Breast epithelium (tissue), 4 donors: Measurements from ENCODE around the gene DCBLD1. TPM values are rescaled to one million over a fixed set of nuclear protein-coding genes. Genes with fewer than 3 reads are reported as not detected.

Source experiments
- DNase-seq, 2 donors: peaks; one replicate each; pipeline ENCODE4 v3.0.0-alpha.2; 2019; ENCODE audit warnings: low spot score in 2 of 2
- H3K27ac ChIP-seq, 2 donors: fragments of 200-600 bp; sonication (generic) in 1 of 2; one replicate each; pipeline ENCODE4 v1.5.1; 2016 to 2019; ENCODE audit warnings: mild to moderate bottlenecking in 1 of 2
- H3K27me3 ChIP-seq, 2 donors: fragments of 200-600 bp; sonication (generic) in 1 of 2; one replicate each; pipeline versions ENCODE4 v1.5.1 to v1.6.0; 2017 to 2019; ENCODE audit warnings: control low read depth in 1 of 2, mild to moderate bottlenecking in 1 of 2
- H3K36me3 ChIP-seq: fragments of 200-600 bp; one replicate; pipeline ENCODE4 v1.5.1; 2019
- H3K4me1 ChIP-seq, 2 donors: fragments of 200-600 bp; sonication (generic); one replicate each; pipeline ENCODE4 v1.5.1; 2016 to 2019; ENCODE audit warnings: control low read depth in 1 of 2
- H3K4me3 ChIP-seq, 3 donors: fragments of 200-600 bp; sonication (generic); 1 replicate in 2 of 3; 2 replicates in 1 of 3; pipeline ENCODE4 v1.5.1; 2016 to 2019; ENCODE audit warnings: mild to moderate bottlenecking in 3 of 3, moderate library complexity in 2 of 3
- H3K9me3 ChIP-seq, 2 donors: fragments of 200-600 bp; sonication (generic) in 1 of 2; one replicate each; pipeline ENCODE4 v1.5.1; 2016 to 2019; ENCODE audit warnings: control low read depth in 1 of 2
- POLR2A ChIP-seq: fragments of 450-650 bp; IDR thresholded peaks from one replicate; pipeline ENCODE4 v1.6.1; 2016; ENCODE audit warnings: antibody characterized with exemption, mild to moderate bottlenecking, moderate library complexity
- POLR2AphosphoS5 ChIP-seq, 3 donors: sonication (generic); formaldehyde crosslinking; IDR thresholded peaks; one replicate each; pipeline ENCODE4 v1.6.1; 2017; ENCODE audit warnings: antibody characterized with exemption in 3 of 3
- intact Hi-C: fragments of 100-400 bp; cut with DNase I; formaldehyde crosslinking; loops from one replicate; pipeline ENCODE4 v1.15.1; 2023; ENCODE audit warnings: low total_unique reads
- total RNA-seq, 3 donors: library from RNA; depleted of rRNA; stranded (reverse); fragments of >200 nt; gene quantifications; one replicate each; pipeline ENCODE4 v1.1.0, GENCODE V29; 2016
- TF ChIP-seq, protein P1 (sequence below), 3 donors: fragments of 450-650 bp; IDR thresholded peaks; one replicate each; pipeline ENCODE4 v1.5.1; 2016 to 2017; ENCODE audit warnings: antibody characterized with exemption in 3 of 3, mild to moderate bottlenecking in 3 of 3, moderate library complexity in 3 of 3

The DCBLD1 gene
- total RNA-seq, 3 donors from 2014 or later, result 10.4 to 16.0 (median 11.8) TPM

DNA sequence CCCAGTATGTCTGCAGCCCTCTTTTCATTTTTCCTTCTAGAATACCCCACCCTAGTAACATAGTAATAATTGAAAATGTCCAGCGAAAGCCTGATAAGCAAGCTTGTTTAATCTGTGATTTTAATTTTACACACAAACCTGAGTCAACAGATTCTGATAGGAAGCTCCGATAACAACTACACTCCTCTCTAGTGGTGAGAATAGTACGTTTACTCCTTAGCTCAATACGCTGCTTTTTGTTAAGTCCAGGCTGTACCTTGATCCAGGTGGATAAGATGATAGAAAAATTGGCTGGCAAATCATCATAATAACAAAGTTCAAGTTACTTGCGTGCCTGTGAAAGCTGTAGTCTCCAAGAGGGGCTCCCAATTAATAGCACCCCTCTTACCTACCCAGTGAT is 25.5 kb upstream of the DCBLD1 start:
- Histone ChIP-seq H3K36me3 (no peaks in the 10 kb centered on the region), H3K4me1 (no peaks in the 10 kb centered on the region), H3K4me3 (no peak overlapping the region), H3K27me3 (no peaks in the 10 kb centered on the region), H3K9me3 (no peaks in the 10 kb centered on the region), H3K27ac (no peak overlapping the region)
- TF ChIP-seq POLR2A, result no peak
- TF ChIP-seq, protein P1, sequence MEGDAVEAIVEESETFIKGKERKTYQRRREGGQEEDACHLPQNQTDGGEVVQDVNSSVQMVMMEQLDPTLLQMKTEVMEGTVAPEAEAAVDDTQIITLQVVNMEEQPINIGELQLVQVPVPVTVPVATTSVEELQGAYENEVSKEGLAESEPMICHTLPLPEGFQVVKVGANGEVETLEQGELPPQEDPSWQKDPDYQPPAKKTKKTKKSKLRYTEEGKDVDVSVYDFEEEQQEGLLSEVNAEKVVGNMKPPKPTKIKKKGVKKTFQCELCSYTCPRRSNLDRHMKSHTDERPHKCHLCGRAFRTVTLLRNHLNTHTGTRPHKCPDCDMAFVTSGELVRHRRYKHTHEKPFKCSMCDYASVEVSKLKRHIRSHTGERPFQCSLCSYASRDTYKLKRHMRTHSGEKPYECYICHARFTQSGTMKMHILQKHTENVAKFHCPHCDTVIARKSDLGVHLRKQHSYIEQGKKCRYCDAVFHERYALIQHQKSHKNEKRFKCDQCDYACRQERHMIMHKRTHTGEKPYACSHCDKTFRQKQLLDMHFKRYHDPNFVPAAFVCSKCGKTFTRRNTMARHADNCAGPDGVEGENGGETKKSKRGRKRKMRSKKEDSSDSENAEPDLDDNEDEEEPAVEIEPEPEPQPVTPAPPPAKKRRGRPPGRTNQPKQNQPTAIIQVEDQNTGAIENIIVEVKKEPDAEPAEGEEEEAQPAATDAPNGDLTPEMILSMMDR (IDR thresholded peaks at IDR 0.05), result no peak
- TF ChIP-seq POLR2AphosphoS5 (IDR thresholded peaks at IDR 0.05), result no peak
- intact Hi-C loops, result no loop called here
- no peak for DNase-seq

DNA sequence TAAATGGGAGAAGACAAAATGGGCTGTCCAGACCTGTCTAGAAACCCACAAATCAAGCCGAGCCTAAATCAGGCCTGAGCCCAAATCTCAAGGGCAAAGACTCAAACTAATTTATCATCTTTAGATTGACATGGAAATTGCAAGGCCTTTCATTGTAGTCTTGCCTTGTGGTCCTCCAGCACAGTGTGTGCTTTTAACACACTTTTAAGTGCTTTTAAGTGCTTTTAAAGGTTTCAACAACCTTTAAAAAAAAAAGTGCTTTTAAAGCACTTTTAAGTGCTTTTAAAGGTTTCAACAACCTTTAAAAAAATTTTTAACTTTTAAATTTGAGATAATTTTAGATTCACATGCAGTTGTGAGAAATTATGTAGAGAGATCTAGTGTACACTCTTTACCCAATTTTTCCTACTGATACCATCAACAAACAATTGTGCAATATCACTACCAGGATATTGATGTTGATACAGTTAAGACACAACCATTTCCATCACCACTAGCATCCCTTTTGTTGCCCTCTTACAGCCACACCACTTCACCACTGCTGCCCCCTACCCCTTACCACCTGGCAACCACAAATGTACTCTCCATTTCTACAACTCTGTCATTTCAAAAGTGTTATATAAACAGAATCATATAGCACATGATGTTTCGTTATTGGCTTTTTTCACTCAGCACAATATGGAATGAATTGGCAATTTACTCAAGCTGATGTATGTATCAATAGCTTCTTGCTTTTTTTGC is 23.1 kb upstream of the DCBLD1 start:
- TF ChIP-seq, protein P1 (IDR thresholded peaks at IDR 0.05), result no peak
- TF ChIP-seq POLR2A (no peak), POLR2AphosphoS5 (IDR thresholded peaks at IDR 0.05) (no peak)
- no peak for DNase-seq
- H3K27ac ChIP-seq, result no peak overlapping the region
- no peaks in the 10 kb centered on the region for H3K9me3 ChIP-seq
- intact Hi-C loops, result no loop called here
- H3K4me3 ChIP-seq, result no peak overlapping the region
- no peaks in the 10 kb centered on the region for H3K36me3 ChIP-seq
- no peaks in the 10 kb centered on the region for H3K4me1 ChIP-seq
- H3K27me3 ChIP-seq, result no peaks in the 10 kb centered on the region

DNA sequence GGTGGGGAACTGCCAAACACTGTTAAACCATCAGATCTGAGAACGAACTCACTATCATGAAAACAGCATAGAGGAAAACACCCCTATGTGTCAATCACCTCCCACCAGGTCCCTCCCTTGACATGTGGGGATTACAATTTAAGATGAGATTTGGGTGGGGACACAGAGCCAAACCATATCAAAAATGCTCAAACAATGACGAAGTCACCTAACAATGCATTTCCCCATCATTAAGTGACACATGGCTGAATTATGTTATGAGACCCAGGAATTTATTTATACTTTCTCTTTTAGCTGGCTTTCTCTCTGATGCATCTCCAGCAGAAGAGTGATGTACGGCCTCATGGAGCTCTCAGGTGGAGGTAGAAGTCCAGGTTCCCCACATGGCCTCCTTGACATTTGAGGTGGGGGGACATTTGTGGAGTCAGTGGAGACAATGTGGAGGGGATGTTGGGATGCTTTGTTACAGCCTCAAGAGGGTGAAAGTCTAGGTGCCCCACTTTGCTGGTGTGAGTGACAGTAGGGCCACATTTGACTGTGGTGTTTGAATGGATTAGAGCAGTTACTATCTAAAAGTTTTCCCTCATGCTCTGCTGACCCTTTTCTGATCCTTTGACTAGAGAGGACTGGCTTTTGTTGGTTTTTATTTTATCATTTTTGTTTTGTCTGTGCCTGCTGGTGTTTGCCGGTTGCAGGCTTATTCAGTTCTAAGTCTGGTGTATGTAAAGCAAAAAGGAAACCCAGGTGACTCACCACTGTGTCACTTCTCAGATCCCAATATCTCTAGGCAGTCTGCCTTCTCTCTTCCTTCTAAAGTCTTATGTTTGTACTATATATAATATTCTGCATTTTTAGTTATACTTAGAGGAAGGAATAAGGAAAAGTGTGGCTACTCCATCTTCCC is 18.5 kb upstream of the DCBLD1 start:
- Histone ChIP-seq H3K4me1 (no peaks in the 10 kb centered on the region), H3K4me3 (no peak overlapping the region), H3K27me3 (peaks cover 0 to 3% of the 10 kb centered on the region in 2 donors), H3K36me3 (no peaks in the 10 kb centered on the region), H3K9me3 (no peaks in the 10 kb centered on the region), H3K27ac (no peak overlapping the region)
- intact Hi-C loops, result no loop called here
- DNase-seq, result no peak
- no peak for TF ChIP-seq POLR2A

DNA sequence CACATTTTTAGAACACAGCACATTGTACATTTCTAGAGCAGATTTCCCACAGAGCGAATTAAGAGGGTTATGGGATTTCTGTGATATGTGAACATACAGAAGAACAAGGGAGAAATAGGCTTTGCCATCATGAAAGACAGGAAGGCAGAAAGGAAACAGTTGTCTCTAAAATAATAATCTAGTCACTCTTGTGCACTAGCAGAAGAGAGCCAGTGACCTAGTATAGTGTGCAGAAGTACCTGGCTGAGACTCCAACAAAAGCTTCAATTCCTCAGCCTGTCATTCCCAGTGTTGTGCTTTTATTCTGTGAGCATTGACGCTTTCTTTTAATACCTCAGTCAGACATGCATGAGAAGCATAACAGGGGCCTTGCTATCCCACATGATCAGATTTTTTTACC is 17.8 kb upstream of the DCBLD1 start:
- no peak overlapping the region for H3K27ac ChIP-seq
- intact Hi-C loops, result no loop called here
- peaks cover 0 to 3% of the 10 kb centered on the region in 2 donors for H3K27me3 ChIP-seq
- no peaks in the 10 kb centered on the region for H3K9me3 ChIP-seq
- no peak for DNase-seq
- no peaks in the 10 kb centered on the region for H3K4me1 ChIP-seq
- no peaks in the 10 kb centered on the region for H3K36me3 ChIP-seq
- H3K4me3 ChIP-seq, result no peak overlapping the region
- TF ChIP-seq, protein P1 (IDR thresholded peaks at IDR 0.05), result no peak
- TF ChIP-seq POLR2A (no peak), POLR2AphosphoS5 (IDR thresholded peaks at IDR 0.05) (no peak)

DNA sequence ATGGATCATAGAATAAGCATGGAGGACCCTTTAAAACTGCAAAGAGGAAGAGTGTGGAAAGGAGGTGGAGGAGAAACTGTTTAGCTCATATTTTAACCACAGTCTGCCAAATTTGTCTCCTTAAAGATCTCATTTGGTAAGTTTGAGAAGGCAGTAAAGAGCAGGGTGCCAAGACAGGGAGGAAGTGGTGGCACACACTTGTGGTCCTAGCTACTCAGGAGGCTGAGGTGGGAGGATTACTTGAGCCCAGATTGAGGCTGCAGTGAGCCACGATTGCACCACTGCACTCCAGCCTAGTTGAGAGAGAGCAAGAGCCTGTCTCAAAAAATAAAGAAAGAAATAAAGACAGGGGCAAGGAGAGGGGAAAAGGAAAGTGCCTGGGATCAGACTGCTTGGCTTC is 16.8 kb upstream of the DCBLD1 start:
- intact Hi-C loops, result no loop called here
- no peak for DNase-seq
- no peaks in the 10 kb centered on the region for H3K36me3 ChIP-seq
- no peaks in the 10 kb centered on the region for H3K9me3 ChIP-seq
- no peak overlapping the region for H3K27ac ChIP-seq
- TF ChIP-seq POLR2A, result no peak
- TF ChIP-seq, protein P1 (IDR thresholded peaks at IDR 0.05), result no peak
- no peak for TF ChIP-seq POLR2AphosphoS5 (IDR thresholded peaks at IDR 0.05)
- H3K4me3 ChIP-seq, result no peak overlapping the region
- H3K27me3 ChIP-seq, result peaks cover 0 to 3% of the 10 kb centered on the region in 2 donors
- H3K4me1 ChIP-seq, result no peaks in the 10 kb centered on the region
